Stimulated activated CD4-positive, alpha-beta T cell treated with anti-CD3 and anti-CD28 coated beads, Interleukin-12 subunit alpha, Interleukin-12 subunit beta, amount 100 ng/mL, for 4 hours (primary cell): ENCODE measurements around the gene MED13.
"Not testable (repeated sequence)": the region's sequence is repeated elsewhere in the genome, so short reads cannot be mapped to it uniquely, and the experiment has no call there.

Source experiments
- DNase-seq: peaks from one replicate; pipeline ENCODE4 v3.0.0-alpha.2; 2020

The MED13 gene

DNA sequence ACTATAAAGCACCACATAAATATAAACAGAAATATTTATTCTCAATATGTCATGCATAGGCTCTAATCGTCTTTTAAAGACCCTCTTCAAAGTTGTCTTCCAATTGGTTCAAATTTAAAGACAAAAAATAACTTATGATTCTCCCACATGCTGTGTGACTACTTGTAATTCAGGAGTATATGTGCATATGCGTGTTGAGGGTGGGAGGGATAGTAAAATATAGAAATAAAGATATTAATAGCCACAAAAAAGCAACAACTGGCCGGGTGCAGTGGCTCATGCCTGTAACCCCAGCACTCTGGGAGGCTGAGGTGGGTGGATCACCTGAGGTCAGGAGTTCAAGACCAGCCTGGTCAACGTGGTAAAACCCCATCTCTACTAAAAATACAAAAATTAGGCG lies 170.8 kb downstream of the MED13 start:
- DNase-seq: not testable (repeated sequence)
